Mucosa of gallbladder (tissue), 1 donor: ENCODE data around the gene NYAP1. TPM values are rescaled to one million over a fixed set of nuclear protein-coding genes. Genes with fewer than 3 reads are reported as not detected.
"Not testable (repeated sequence)": the region's sequence is repeated elsewhere in the genome, so short reads cannot be mapped to it uniquely, and the experiment has no call there.

ENCODE experiments used
- DNase-seq: peaks from one replicate; pipeline ENCODE4 v3.0.0-alpha.2; 2020; ENCODE audit warnings: low spot score
- total RNA-seq: library from RNA; stranded (reverse); gene quantifications from one replicate; pipeline ENCODE4 v1.2.1, GENCODE V29; 2021
- donor health status: DM: no; HTN: no; CAD: no.

NYAP1 gene
- 1.2 TPM for total RNA-seq

DNA sequence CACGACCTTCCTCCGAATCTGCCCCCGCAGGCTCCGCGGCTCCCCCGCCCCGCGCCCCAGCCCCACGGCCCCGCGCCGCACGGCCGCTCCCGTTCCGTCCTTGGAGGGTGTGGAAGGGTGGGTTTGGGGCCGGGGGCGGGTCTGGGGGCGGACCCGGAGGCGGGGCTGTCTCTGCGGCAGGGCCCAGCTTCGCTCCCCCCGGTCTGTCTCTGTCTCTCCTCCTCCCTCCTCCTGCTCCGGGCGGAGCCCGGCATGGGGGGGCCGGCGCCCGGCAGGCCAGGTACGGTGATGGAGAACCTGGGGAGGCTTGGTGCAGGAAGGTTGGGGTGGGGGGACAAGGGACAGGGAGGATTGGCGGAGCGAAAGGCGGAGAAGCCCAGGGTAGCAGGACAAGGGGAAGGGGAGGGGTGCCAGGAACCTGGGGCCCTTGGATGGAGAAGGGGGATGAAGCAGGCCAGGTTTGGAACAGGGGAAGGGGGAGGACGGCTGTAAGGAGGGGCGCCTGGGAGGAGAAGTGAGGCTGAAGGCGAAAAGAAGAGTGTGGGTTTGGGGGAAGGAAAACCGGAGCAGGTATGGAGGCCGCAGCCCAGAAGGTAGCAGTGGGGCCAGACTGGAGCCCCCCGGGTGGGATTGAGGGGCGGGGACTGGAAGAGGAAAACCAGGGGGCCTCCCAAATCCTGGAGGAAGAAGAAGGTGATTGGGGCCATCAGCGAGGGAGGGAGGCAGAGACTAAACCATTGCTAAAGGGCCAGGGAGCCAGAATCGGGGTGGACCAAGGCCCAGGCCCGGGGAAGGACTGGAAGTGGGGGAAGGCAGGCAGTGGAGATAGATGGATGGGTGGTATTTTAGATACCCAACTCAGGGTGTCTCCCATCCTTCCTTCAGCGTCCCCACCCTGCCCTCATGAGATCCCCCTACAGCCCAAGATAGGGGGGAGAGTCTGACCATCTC lies at the start of gene NYAP1:
Gene NYAP1 (plus strand): TSS at position 206 of the 951 bp plus-strand sequence. CDS start 1,385 bp downstream, outside the sequence.
- DNase-seq = no peak

DNA sequence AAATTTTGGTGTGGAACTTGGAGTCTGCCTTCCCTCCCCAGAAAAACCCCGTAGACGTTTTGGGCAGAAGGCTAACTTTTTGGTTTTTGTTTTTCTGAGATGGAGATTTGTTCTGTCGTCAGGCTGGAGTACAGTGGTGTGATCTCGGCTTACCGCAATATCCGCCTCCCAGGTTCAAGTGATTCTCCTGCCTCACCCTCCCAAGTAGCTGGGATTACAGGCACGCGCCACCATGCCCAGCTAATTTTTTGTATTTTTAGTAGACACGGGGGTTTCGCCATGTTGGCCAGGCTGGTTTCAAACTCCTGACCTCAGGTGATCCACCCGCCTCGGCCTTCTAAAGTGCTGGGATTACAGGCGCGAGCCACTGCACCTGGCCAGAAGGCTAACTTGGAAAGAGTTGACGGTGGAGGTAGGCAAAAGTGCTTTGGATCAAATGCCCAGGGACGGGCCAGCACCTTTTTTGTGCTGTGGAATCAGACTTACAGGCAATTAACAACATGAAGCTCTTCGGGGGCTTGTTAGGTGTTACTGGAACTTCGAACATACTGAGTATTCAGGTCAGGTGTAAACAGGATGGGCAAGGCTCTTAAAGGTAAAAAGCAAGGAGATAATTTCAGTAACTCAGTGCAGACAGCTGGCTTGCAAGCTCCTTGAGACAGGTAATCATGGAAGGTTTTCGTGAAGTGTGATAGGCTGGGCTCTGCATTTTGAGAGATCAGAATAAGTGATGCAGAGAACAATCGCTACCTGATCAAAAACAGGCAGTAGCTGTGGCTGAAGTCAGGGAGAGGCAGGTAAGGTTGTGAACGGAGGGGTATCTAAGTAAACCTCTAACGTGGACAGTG lies 49.2 kb upstream of the NYAP1 start:
- DNase-seq = no peak

DNA sequence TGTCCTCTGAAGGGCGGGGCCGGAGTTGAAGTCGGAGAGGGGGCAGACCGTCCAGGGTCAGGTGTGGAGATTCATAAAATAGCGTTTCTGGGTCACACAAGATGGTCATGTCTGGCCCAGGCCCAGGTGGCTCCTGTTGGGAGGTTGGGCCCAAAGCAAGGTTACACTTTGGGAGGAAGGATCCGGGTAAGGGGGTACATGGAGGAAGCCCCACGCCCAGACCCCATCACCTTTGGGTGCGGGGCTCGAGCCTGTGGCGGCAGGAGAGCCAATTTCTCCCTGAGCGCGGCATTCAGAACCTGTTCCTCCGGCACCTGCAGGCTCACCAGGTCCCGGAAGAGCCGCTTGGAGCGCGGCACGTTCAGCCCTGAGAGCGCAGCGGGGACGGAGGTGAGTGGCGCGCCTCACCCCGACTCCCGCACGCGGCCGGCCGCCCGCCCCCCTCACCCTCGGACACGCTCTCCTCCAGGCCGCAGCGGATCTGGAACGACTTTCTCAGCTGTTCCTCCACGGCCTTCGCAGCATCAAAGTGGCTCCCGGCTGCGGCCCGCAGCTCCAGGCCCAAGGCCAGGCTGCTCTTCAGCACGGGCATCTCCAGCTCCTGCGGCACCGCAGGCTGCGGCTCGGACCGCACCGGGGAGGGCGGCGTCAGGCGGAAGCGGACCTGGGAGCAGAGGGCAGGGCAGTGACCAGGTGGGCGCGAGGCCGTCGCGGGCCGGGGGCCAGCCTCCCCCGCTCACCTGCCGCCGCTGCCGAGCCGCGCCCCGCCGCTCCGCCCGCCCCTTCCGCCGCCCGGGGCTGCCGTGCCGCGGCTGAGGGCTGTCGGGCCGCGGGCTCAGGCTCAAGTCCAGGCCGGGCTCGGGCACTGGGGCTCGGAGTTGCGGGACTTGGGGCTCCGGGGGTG lies 48.1 kb upstream of the NYAP1 start:
- peak; percentile 34 for DNase-seq

DNA sequence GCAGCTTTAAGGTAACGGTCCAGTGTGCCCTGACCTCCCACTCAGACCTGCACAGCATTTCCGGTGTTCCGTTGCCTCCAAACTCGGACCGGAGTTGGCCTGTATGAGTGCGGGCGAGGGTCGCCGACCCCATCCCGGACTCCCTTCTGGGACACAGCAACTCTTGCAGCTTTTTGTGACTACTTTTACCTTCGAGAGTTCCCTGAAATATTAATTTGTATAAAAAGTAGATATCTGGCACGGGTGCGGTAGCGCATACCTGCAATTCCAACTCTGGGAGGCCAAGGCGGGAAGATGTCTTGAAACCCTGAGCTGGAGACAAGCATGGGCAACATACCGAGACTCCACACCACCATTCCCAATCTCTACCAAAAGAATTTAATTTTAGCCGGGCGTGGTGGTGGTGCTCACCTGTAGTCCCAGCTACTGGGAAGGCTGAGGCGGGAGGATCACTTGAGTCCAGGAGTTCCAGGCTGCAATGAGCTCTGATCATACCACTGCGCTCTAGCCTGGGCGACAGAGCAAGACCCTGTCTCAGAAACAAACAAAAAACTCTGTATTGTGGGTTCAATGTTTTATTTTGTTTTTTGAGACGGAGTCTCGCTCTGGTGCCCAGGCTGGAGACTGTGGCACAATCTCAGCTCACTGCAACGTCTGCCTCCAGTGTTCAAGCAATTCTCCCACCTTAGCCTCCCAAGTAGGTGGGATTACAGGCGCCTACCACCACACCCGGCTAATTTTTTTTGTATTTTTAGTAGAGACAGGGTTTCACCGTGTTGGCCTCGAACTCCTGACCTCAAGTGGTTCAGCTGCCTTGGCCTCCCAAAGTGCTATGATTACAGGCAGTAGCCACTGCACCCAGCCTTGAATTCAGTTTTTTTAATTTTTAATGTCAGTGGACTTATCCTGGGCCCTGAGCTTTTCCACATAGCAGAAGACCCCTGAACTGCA lies 46.3 kb upstream of the NYAP1 start:
- DNase-seq = no peak

DNA sequence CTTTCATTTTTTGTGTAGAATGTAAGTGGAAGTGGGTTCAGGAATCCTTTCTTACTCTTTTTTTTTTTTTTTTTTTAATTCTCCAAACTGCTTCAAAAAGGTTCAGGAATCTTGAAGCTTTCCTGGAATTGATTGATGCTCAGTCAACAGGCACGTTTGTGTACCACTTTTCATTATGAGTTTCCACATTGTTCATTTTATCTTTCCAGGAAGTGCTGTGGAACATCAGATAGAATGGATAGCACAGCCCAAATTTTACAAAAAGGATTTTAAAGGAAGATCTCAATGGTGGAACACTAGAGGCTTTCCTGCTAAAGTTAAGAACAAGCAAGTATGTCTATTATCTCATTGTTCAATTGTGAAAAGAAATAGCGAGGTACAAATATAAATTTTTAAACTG lies 45.6 kb upstream of the NYAP1 start:
- DNase-seq = no peak

DNA sequence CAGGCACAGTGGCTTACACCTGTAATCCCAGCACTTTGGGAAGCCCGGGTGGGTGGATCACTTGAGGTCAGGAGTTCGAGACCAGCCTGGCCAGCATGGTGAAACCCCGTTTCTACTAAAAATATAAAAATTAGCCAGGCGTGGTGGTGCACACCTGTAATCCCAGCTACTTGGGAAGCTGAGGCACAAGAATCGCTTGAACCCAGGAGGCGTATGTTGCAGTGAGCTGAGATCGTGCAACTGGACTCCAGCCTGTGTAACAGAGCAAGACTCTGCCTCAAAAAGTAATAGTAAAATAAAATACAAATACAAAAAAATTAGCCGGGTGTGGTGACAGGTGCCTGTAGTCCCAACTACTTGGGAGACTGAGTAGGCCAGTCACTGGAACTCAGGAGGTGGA lies 45.0 kb upstream of the NYAP1 start:
- DNase-seq = not testable (repeated sequence)

DNA sequence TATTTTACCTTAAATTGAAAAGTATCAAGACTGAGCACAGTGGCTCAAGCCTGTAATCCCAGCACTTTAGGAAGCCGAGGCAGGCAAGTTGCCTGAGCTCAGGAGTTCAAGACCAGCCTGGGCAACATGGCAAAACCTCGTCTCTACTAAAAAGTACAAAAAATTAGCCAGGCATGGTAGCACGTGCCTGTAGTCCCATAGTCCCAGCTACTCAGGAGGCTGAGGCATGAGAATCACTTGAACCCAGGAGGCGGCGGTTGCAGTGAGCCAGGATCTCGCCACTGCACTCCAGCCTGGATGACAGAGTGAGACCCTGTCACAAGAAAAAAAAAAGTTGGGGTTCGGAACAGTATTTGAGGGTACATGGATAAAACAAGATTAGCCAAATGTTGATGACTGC lies 44.5 kb upstream of the NYAP1 start:
- not testable (repeated sequence) for DNase-seq

DNA sequence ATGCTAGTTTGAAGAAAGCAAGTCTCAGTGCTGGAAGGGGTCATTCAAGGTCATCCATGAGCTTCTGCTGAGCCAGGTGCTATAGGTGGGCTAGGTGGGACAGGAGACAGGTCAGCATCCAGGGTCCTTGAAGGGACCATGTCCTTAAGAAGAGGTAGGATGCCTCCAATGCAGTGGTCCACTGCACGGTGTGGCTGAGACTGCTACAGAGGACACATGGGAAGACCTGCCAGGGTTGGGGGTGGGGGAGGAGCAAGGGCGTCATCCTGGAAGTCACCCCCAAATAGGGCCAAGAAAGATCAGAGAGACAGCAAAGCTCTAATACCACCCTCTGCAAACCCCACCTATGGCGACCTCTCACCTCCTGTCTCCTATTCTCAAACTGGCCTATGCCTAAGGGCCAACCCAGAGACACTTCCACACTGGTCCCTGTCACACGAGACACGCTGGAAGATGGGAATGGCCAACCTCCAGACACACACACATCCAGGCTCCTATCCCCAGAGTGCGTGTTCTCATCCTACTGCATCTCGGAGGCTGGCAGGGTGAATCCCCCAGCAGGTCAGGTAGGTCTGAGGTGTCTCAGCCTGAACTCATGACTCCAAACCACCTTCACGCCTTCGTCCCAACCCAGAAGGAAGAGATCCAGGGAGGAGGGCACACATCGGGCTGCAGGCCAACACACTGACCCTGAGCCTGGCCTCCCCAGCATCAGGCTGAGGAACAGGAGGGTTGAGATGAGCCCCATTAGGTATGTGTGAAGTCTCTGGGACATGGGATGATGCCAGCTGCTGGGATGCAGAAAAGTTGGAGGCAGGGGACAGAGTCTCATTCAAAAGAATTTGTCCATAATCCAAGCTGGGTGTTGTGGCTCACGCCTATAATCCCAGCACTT lies 41.8 kb upstream of the NYAP1 start:
- DNase-seq = no peak

DNA sequence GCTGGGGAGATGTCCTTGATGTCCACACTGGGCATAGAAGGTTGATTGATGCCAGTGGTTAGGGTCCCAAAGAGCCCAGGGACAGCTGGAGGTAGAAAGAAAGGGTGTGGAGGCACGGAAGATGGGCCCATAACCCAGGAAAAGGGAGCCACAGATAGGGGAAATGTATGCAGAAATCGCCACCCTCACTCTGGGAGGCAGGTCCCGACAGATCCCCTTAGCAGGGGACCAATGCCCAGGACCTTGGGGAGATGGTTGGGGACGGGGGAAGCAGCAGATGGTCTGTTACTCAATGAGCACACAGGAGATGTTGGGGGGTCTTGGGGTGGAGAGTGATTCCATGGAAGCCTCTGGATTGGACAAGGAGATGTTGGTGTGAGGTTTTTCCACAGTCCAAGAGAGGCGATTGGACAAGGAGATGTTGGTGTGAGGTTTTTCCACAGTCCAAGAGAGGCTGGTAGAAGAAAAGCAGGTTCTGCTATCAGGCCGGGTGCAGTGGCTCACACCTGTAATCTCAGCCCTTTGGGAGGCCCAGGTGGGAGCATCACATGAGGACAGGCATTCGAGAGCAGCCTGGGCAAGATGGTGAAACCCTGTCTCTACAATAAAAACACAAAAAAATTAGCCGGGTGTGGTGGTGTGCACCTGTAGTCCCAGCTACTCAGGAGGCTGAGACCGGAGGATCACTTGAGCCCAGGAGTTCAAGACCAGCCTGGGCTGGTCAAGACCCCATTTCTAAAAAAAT lies 40.5 kb upstream of the NYAP1 start:
- no peak for DNase-seq

DNA sequence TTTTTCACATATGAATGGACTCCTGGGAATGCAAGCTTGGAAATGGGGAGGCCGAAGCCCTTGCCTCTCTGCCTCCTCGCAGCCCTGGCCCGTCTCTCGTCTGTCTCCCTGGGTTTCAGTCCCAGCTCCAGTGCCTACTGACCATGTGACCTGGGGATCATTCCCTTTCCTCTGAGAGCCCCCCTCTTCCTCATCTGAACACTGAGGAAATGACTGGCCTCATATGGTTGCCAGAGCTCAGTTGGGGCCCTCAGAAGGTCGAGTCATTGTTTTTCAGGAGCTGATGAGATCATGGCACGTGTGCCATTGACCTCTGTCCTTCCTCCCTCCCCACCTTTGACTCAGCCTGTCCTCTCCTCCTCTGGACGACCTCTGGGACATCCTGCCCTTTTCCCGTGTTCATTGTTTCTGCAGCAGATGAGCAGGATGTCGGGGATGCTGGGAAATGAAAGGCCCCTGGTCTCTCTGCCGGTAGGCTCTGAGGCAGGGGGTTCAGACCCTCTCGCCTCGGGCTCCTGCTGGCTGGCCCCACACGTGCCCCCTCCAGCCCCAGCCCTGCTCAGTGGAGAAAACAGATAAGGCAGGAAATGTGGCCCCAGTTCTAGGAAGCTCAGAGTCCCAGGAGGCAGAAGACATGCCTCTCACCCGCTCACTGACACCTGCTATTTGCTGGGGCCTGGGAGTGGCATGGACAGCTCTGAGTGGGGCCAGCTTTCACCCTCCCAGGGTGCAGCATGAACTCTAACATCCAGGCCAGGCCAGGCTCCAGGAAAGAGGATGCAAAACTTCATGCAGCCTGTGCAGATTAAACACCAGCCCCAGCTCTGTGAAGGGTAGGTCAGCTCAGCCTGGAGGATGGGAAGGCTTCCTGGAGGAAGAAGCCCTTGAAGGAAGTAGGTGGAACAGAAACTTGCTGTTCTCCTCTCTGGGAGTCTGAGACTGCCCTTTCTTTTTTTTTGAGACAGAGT lies 39.1 kb upstream of the NYAP1 start:
- DNase-seq = no peak

DNA sequence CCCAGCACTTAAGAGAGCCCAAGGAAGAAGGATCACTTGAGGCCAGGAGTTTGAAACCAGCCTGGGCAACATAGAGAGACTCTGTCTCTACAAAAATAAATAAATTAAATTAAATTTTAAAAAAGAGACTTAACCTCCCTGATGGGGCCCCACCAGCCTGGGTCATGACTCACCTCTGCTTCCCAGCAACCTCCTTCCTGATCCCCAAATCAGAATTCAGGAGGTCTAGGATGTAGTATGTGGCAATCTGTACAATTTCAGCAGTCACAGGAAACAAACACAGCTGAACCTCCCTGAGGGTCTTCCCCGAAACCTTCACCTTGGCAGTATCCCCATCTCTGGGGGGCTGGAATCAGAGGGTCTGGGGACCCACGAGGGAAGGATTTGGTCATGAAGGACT lies 37.7 kb upstream of the NYAP1 start:
- no peak for DNase-seq

DNA sequence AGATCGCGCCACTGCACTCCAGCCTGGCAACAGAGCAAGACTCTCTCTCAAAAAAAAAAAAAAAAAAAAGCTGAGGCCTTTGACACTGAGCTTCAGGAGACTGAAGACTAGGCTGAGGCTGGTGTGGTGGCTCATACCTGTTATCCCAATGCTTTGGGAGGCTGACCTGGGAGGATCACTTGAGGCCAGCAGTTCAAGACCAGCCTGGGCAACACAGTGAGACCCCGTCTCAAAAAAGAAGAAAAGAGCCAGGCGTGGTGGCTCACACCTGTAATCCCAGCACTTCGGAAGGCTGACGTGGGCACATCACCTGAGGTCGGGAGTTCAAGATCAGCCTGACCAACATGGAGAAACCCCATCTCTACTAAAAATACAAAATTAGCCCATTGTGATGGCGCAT lies 36.4 kb upstream of the NYAP1 start:
- not testable (repeated sequence) for DNase-seq

DNA sequence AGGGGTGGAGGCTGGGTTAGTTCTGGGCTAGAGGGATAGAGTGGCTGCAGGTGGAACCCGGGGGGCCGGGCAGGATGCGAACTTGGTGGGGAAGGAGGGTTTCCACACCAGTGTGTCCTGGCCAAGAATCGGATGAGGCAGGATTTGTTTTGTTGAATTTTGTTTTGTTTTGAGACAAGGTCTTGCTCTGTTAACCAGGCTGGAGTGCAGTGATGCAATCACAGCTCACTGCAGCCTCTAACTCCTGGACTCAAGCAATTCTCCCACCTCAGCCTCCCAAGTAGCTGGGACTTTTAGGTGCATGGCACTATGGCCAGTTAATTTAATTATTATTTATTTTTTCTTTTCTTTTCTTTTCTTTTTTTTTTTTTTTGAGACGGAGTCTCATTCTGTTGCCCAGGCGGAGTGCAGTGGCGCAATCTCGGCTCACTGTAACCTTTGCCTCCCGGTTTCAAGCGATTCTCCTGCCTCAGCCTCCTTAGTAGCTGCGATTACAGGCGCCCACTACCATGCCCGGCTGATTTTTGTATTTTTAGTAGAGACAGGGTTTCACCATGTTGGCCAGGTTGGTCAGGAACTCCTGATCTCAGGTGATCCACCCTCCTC lies 34.4 kb upstream of the NYAP1 start:
- no peak for DNase-seq

DNA sequence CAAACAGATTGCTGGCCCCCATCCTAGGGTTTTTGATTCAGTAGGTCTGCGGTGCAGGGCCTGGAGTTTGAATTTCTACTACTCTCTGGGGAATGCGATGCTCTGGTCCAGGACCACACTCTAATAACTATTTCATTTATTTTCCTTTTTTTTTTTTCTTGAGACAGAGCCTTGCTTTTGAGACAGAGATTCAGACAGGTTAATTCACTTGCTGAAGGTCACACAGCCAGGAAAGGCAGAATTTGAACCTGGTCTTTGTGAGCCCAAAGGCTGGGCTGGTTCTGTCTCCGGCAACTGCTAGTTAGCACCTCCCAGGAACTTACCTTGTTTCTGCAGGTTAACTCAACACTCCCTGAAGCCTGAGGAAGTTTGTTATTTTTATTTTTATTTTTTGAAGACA lies 31.2 kb upstream of the NYAP1 start:
- no peak for DNase-seq

DNA sequence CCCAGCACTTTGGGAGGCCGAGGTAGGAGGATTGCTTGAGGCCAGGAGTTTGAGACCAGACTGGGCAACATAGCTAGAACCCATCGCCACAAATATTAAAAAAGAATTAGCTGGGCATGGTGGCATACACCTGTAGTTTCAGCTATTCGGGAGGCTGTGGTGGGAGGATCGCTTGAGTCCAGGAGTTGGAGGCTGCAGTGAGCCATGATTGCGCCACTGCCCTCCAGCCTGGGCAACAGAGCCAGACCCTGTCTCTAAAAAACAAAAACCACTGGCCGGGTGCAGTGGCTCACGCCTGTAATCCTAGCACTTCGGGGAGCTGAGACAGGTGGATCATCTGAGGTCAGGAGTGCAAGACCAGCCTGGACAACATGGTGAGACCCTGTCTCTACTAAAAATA lies 29.9 kb upstream of the NYAP1 start:
- not testable (repeated sequence) for DNase-seq

DNA sequence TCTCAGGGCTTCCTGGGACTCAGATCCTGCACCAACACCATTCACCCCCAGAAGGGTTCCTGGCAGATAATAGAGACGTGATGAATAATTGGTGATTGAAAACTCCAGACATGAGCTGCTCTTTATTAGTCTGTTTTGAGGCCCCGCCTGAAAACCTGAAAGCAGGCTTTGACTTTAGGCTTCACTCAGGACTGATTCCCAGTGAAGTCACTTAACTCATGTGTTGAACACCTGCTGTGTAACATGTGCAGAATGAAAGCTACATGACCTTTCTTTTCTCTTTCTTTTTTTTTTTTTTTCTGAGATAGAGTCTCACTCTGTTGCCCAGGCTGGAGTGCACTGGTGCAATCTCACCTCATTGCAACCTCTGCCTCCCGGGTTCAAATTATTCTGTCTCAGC lies 28.5 kb upstream of the NYAP1 start:
- DNase-seq = no peak

DNA sequence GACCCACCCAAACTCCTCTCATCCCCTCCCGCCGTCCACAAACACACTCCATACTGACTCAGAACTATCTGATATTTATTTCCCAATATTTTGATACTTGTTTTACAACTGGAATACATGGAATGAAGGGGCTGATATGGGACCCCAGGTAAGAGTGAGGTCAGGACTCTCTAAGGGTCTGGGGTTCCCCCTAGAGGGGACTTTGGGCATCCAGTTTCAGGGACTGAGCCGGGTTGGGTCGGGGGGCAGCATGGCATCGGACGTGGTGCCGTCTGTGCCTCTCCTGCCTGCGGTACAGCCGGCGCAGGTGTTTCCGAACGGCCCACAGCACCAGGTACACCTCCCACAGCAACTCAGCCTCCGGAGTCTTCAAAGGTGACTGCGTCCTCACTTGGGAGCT lies 27.2 kb upstream of the NYAP1 start:
- DNase-seq = no peak
